ENCODE data around the gene ABHD16B. TPM values are rescaled to one million over a fixed set of nuclear protein-coding genes. Genes with fewer than 3 reads are reported as not detected.

Gene ABHD16B
- total and polyA plus RNA-seq, 7 experiments from 2014 or later, result 0.24 to 1.1 (median 0.65) TPM; not detected in 4

DNA sequence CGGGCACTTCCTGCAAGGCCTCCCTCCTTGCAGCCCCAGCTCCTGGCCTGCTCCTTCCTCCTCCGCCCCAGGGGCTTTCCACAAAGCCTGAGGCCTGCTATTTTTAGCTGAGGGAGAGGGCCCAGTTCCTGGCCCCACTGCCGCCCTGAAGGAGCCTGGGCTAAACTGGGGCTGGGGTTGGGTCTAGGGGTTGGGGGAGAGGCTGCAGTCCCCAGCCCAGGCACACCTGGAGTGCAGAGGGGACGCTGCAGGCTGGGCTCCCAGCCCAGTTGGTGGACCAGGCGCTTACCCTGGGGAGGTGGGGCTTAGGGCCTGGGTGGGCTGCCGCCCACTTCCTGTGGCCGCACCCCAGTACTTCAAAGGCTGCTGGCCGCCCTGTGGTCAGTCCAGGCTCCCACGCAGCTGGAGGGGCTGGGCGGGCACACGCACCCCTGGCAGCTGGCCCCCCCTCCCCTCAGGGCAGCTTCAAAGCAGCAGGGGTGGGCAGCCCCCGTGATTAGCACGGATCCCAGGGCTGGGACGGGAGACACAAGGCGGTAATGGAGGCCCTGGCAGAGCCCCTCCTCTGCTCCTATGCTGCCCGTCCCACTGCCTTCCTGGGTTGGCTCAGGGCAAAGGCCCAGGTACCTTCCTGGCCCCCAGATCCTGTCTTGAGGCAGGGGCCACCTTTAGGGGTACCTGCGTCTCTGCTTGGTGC, 7.1 kb upstream of the ABHD16B start:
- peak; percentile 62 for ATAC-seq
- Histone ChIP-seq H3K27me3 (ENCODE audit: control insufficient read depth in 2 of 2, insufficient read depth in 2 of 2, low read length in 2 of 2) (no peaks in the 10 kb centered on the region), H3K36me3 (ENCODE audit: control insufficient read depth in 2 of 3, insufficient read depth in 3 of 3, low read length in 3 of 3) (no peaks in the 10 kb centered on the region), H3K9me3 (ENCODE audit: control insufficient read depth in 2 of 3, low read length in 3 of 3) (no peaks in the 10 kb centered on the region), H3K4me3 (ENCODE audit: low read length) (no peak overlapping the region), H3K27ac (ENCODE audit: low read depth, low read length) (no peak overlapping the region), H3K4me1 (ENCODE audit: control insufficient read depth in 2 of 2, insufficient read depth in 2 of 2, low read length in 2 of 2) (peaks cover 14 to 25% of the 10 kb centered on the region in 2 donors)
- peak overlapping the region in 1 of 10 donors; percentile 39 for H3K4me3 Mint-ChIP-seq
- no peaks in the 10 kb centered on the region for H3K36me3 Mint-ChIP-seq
- CTCF ChIA-PET, result interaction anchor here (1.4 kb wide), 1 partner anchor 11 kb away, joined by 3 read pairs; the partner anchor contains the start of gene TPD52L2
- POLR2A ChIA-PET, result no interaction called here
- H3K9me3 Mint-ChIP-seq, result peaks cover 0 to 3% (median 0%) of the 10 kb centered on the region in 11 donors
- peaks cover 12 to 29% (median 23%) of the 10 kb centered on the region in 7 donors for H3K4me1 Mint-ChIP-seq
- peak overlapping the region in 1 of 9 donors; percentile 65 for H3K27ac Mint-ChIP-seq
- H3K27me3 Mint-ChIP-seq, result peaks cover 0 to 13% (median 9%) of the 10 kb centered on the region in 5 donors
- intact Hi-C loops (cut with micrococcal nuclease), result no loop called here
- no peak for DNase-seq

DNA sequence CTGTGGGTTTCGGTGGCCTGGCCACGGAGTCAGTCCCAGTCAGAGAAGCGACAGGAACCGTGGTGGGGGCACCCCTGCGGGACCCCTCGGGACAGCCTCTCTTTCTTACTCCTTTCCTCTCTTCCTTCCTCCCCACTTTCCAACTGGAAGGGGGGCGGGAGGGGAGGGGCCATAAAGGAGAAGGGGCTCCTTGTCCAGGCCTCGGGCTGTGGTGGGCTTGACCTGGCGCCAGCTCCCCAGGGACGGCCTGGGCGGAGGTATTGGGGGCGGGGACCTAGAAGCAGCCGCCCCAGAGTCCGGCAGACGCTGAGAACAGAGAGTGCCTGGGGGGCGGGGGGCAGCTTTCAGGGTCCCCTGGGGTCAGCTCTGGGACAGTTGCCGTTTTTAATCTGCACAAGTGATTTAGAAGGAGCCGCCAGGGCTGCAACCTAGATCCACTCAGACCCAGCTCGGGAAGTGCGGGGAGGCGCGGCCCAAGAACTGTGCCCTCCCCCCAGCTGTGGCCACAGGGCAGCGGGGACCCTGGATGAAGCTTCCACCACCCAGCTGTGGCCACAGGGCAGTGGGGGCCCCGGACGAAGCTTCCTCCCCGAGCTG, 6.4 kb upstream of the ABHD16B start:
- intact Hi-C loops (cut with micrococcal nuclease), result no loop called here
- H3K4me1 ChIP-seq (ENCODE audit: control insufficient read depth in 2 of 2, insufficient read depth in 2 of 2, low read length in 2 of 2), result peaks cover 14 to 25% of the 10 kb centered on the region in 2 donors
- H3K36me3 Mint-ChIP-seq, result no peaks in the 10 kb centered on the region
- H3K4me3 ChIP-seq (ENCODE audit: low read length), result no peak overlapping the region
- no peaks in the 10 kb centered on the region for H3K9me3 ChIP-seq (ENCODE audit: control insufficient read depth in 2 of 3, low read length in 3 of 3)
- DNase-seq (no peak), ATAC-seq (no peak)
- H3K27me3 ChIP-seq (ENCODE audit: control insufficient read depth in 2 of 2, insufficient read depth in 2 of 2, low read length in 2 of 2), result no peaks in the 10 kb centered on the region
- peaks cover 0 to 3% (median 0%) of the 10 kb centered on the region in 11 donors for H3K9me3 Mint-ChIP-seq
- H3K4me1 Mint-ChIP-seq, result peaks cover 17 to 32% (median 23%) of the 10 kb centered on the region in 7 donors
- no peaks in the 10 kb centered on the region for H3K36me3 ChIP-seq (ENCODE audit: control insufficient read depth in 2 of 3, insufficient read depth in 3 of 3, low read length in 3 of 3)
- ChIA-PET POLR2A (interaction anchor here (1.2 kb wide), 1 partner anchor 9 kb away, joined by 5 read pairs; no protein-coding TSS in a partner anchor), CTCF (interaction anchor here (0.7 kb wide), 1 partner anchor 114 kb away, joined by 3 read pairs; no protein-coding TSS in a partner anchor)
- peaks cover 0 to 13% (median 9%) of the 10 kb centered on the region in 5 donors for H3K27me3 Mint-ChIP-seq
- peak overlapping the region in 1 of 10 donors; percentile 39 for H3K4me3 Mint-ChIP-seq
- H3K27ac Mint-ChIP-seq, result no peak overlapping the region
- H3K27ac ChIP-seq (ENCODE audit: low read depth, low read length), result no peak overlapping the region

GRCh38 chr20:63855363-63856097, 5.8 kb upstream of the ABHD16B start:
- ChIA-PET CTCF (interaction anchor here (0.7 kb wide), 1 partner anchor 115 kb away, joined by 3 read pairs; no protein-coding TSS in a partner anchor), POLR2A (interaction anchor here (0.6 to 1.2 kb wide), 2 partner anchors 9 to 188 kb away, joined by 3 to 5 read pairs; no protein-coding TSS in a partner anchor)
- Histone ChIP-seq H3K27me3 (ENCODE audit: control insufficient read depth in 2 of 2, insufficient read depth in 2 of 2, low read length in 2 of 2) (no peaks in the 10 kb centered on the region), H3K36me3 (ENCODE audit: control insufficient read depth in 2 of 3, insufficient read depth in 3 of 3, low read length in 3 of 3) (no peaks in the 10 kb centered on the region), H3K4me3 (ENCODE audit: low read length) (no peak overlapping the region), H3K4me1 (ENCODE audit: control insufficient read depth in 2 of 2, insufficient read depth in 2 of 2, low read length in 2 of 2) (peaks cover 14 to 25% of the 10 kb centered on the region in 2 donors), H3K9me3 (ENCODE audit: control insufficient read depth in 2 of 3, low read length in 3 of 3) (no peaks in the 10 kb centered on the region), H3K27ac (ENCODE audit: low read depth, low read length) (no peak overlapping the region)
- Mint-ChIP-seq H3K27ac (no peak overlapping the region), H3K4me1 (peaks cover 17 to 32% (median 23%) of the 10 kb centered on the region in 7 donors), H3K9me3 (peaks cover 0 to 2% (median 0%) of the 10 kb centered on the region in 11 donors), H3K4me3 (no peak overlapping the region), H3K36me3 (peaks cover 0 to 1% (median 0%) of the 10 kb centered on the region in 5 donors), H3K27me3 (peaks cover 0 to 12% (median 7%) of the 10 kb centered on the region in 5 donors)
- DNase-seq (no peak), ATAC-seq (no peak)
- intact Hi-C loops (cut with micrococcal nuclease), result no loop called here

DNA sequence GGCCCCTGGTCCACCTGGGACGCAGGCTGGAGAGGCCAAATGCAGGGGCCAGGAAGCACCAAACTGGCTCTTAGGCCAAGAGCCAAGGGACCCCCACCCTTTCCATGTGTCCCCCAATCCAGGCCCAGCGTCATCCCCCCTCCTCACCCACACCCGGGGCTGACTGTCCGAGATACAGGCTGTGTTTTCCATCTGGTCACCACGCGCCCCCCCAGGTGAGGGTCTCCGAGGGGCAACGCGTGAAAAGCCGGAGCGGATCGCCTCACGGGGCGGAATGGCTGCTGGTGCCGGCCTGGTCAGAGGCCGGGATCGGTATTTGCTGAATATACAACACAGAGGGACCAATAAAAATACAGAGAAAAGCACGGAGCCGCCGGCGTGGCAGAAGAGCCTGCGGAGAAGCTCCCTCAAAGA, 5.2 kb upstream of the ABHD16B start:
- ChIA-PET POLR2A (interaction anchor here (0.6 to 1.2 kb wide), 3 partner anchors 8 to 187 kb away, joined by 3 to 7 read pairs (median 5); no protein-coding TSS in a partner anchor), CTCF (no interaction called here)
- peaks cover 14 to 25% of the 10 kb centered on the region in 2 donors for H3K4me1 ChIP-seq (ENCODE audit: control insufficient read depth in 2 of 2, insufficient read depth in 2 of 2, low read length in 2 of 2)
- peaks cover 0 to 7% (median 0%) of the 10 kb centered on the region in 5 donors for H3K36me3 Mint-ChIP-seq
- H3K27me3 ChIP-seq (ENCODE audit: control insufficient read depth in 2 of 2, insufficient read depth in 2 of 2, low read length in 2 of 2), result no peaks in the 10 kb centered on the region
- no peaks in the 10 kb centered on the region for H3K9me3 Mint-ChIP-seq
- no peaks in the 10 kb centered on the region for H3K36me3 ChIP-seq (ENCODE audit: control insufficient read depth in 2 of 3, insufficient read depth in 3 of 3, low read length in 3 of 3)
- H3K9me3 ChIP-seq (ENCODE audit: control insufficient read depth in 2 of 3, low read length in 3 of 3), result no peaks in the 10 kb centered on the region
- peak overlapping the region in 1 of 9 donors; percentile 77 for H3K27ac Mint-ChIP-seq
- peaks cover 11 to 30% (median 25%) of the 10 kb centered on the region in 7 donors for H3K4me1 Mint-ChIP-seq
- intact Hi-C loops (cut with micrococcal nuclease), result no loop called here
- peaks cover 0 to 8% (median 1%) of the 10 kb centered on the region in 5 donors for H3K27me3 Mint-ChIP-seq
- H3K4me3 Mint-ChIP-seq, result no peak overlapping the region
- no peak overlapping the region for H3K4me3 ChIP-seq (ENCODE audit: low read length)
- H3K27ac ChIP-seq (ENCODE audit: low read depth, low read length), result no peak overlapping the region
- ATAC-seq, result no peak
- no peak for DNase-seq

GRCh38 chr20:63857764-63858392, 3.4 kb upstream of the ABHD16B start:
- Histone ChIP-seq H3K27me3 (ENCODE audit: control insufficient read depth in 2 of 2, insufficient read depth in 2 of 2, low read length in 2 of 2) (no peaks in the 10 kb centered on the region), H3K36me3 (ENCODE audit: control insufficient read depth in 2 of 3, insufficient read depth in 3 of 3, low read length in 3 of 3) (peaks cover 0 to 10% (median 0%) of the 10 kb centered on the region in 3 experiments), H3K9me3 (ENCODE audit: control insufficient read depth in 2 of 3, low read length in 3 of 3) (no peaks in the 10 kb centered on the region), H3K27ac (ENCODE audit: low read depth, low read length) (peak overlapping the region; percentile 44), H3K4me3 (ENCODE audit: low read length) (peak overlapping the region; percentile 17), H3K4me1 (ENCODE audit: control insufficient read depth in 2 of 2, insufficient read depth in 2 of 2, low read length in 2 of 2) (peaks cover 14 to 25% of the 10 kb centered on the region in 2 donors)
- no peaks in the 10 kb centered on the region for H3K9me3 Mint-ChIP-seq
- no peak for DNase-seq
- no peaks in the 10 kb centered on the region for H3K27me3 Mint-ChIP-seq
- intact Hi-C loops (cut with micrococcal nuclease), result no loop called here
- H3K27ac Mint-ChIP-seq, result peak overlapping the region in 4 of 9 donors; percentile 56 to 87 (median 72)
- ChIA-PET POLR2A (no interaction called here), CTCF (interaction anchor here (0.6 kb wide), 1 partner anchor 264 kb away, joined by 4 read pairs; no protein-coding TSS in a partner anchor)
- H3K4me3 Mint-ChIP-seq, result peak overlapping the region in 6 of 10 donors; percentile 7 to 72 (median 49)
- no peak for ATAC-seq
- peaks cover 9 to 28% (median 25%) of the 10 kb centered on the region in 7 donors for H3K4me1 Mint-ChIP-seq
- H3K36me3 Mint-ChIP-seq, result peaks cover 0 to 8% (median 0%) of the 10 kb centered on the region in 5 donors
